ENCODE measurements around the gene GCNT1.

The GCNT1 gene

GRCh38 chr9:76539180-76539579 lies 80.2 kb downstream of the GCNT1 start:
- H3K36me3 ChIP-seq (ENCODE audit: control insufficient read depth, insufficient read depth, low read length) = no peaks in the 10 kb centered on the region
- H3K27me3 ChIP-seq (ENCODE audit: control insufficient read depth, insufficient read depth, low read length) = no peaks in the 10 kb centered on the region
- no peak overlapping the region for H3K4me3 ChIP-seq (ENCODE audit: low read depth, low read length)
- H3K4me1 ChIP-seq (ENCODE audit: control insufficient read depth, insufficient read depth, low read length) = no peaks in the 10 kb centered on the region
- H3K9me3 ChIP-seq (ENCODE audit: control insufficient read depth, insufficient read depth, low read depth, low read length) = no peaks in the 10 kb centered on the region
- H3K9ac ChIP-seq (ENCODE audit: low read length) = no peak overlapping the region
- no peak overlapping the region for H3K27ac ChIP-seq (ENCODE audit: low read depth, low read length)

GRCh38 chr9:76542360-76542759 lies 83.4 kb downstream of the GCNT1 start:
- no peak overlapping the region for H3K9ac ChIP-seq (ENCODE audit: low read length)
- H3K36me3 ChIP-seq (ENCODE audit: control insufficient read depth, insufficient read depth, low read length) = no peaks in the 10 kb centered on the region
- no peaks in the 10 kb centered on the region for H3K27me3 ChIP-seq (ENCODE audit: control insufficient read depth, insufficient read depth, low read length)
- no peaks in the 10 kb centered on the region for H3K9me3 ChIP-seq (ENCODE audit: control insufficient read depth, insufficient read depth, low read depth, low read length)
- H3K27ac ChIP-seq (ENCODE audit: low read depth, low read length) = no peak overlapping the region
- H3K4me1 ChIP-seq (ENCODE audit: control insufficient read depth, insufficient read depth, low read length) = 0 out of 2 replicates have a peak, but pooled peaks cover 3% of the 10 kb centered on the region
- H3K4me3 ChIP-seq (ENCODE audit: low read depth, low read length) = no peak overlapping the region

- Histone ChIP-seq H3K27ac (ENCODE audit: low read depth, low read length) (no peak overlapping the region), H3K9ac (ENCODE audit: low read length) (no peak overlapping the region), H3K9me3 (ENCODE audit: control insufficient read depth, insufficient read depth, low read depth, low read length) (no peaks in the 10 kb centered on the region), H3K4me1 (ENCODE audit: control insufficient read depth, insufficient read depth, low read length) (0 out of 2 replicates have a peak, but pooled peaks cover 3% of the 10 kb centered on the region), H3K4me3 (ENCODE audit: low read depth, low read length) (no peak overlapping the region), H3K36me3 (ENCODE audit: control insufficient read depth, insufficient read depth, low read length) (no peaks in the 10 kb centered on the region), H3K27me3 (ENCODE audit: control insufficient read depth, insufficient read depth, low read length) (no peaks in the 10 kb centered on the region)
Measured at GRCh38 chr9:76545191-76545590, 86.2 kb downstream of the GCNT1 start.

GRCh38 chr9:76552181-76552580 lies 93.2 kb downstream of the GCNT1 start:
- Histone ChIP-seq H3K27me3 (ENCODE audit: control insufficient read depth, insufficient read depth, low read length) (no peaks in the 10 kb centered on the region), H3K4me1 (ENCODE audit: control insufficient read depth, insufficient read depth, low read length) (peaks cover 12% of the 10 kb centered on the region), H3K36me3 (ENCODE audit: control insufficient read depth, insufficient read depth, low read length) (no peaks in the 10 kb centered on the region), H3K4me3 (ENCODE audit: low read depth, low read length) (no peak overlapping the region), H3K9me3 (ENCODE audit: control insufficient read depth, insufficient read depth, low read depth, low read length) (no peaks in the 10 kb centered on the region), H3K27ac (ENCODE audit: low read depth, low read length) (no peak overlapping the region), H3K9ac (ENCODE audit: low read length) (no peak overlapping the region)

GRCh38 chr9:76552751-76553455 lies 93.9 kb downstream of the GCNT1 start:
- no peak overlapping the region for H3K4me3 ChIP-seq (ENCODE audit: low read depth, low read length)
- H3K4me1 ChIP-seq (ENCODE audit: control insufficient read depth, insufficient read depth, low read length) = peaks cover 12% of the 10 kb centered on the region
- no peaks in the 10 kb centered on the region for H3K36me3 ChIP-seq (ENCODE audit: control insufficient read depth, insufficient read depth, low read length)
- no peaks in the 10 kb centered on the region for H3K27me3 ChIP-seq (ENCODE audit: control insufficient read depth, insufficient read depth, low read length)
- no peak overlapping the region for H3K9ac ChIP-seq (ENCODE audit: low read length)
- H3K27ac ChIP-seq (ENCODE audit: low read depth, low read length) = no peak overlapping the region
- no peaks in the 10 kb centered on the region for H3K9me3 ChIP-seq (ENCODE audit: control insufficient read depth, insufficient read depth, low read depth, low read length)

GRCh38 chr9:76553680-76554079 lies 94.7 kb downstream of the GCNT1 start:
- Histone ChIP-seq H3K4me3 (ENCODE audit: low read depth, low read length) (no peak overlapping the region), H3K27me3 (ENCODE audit: control insufficient read depth, insufficient read depth, low read length) (no peaks in the 10 kb centered on the region), H3K27ac (ENCODE audit: low read depth, low read length) (no peak overlapping the region), H3K36me3 (ENCODE audit: control insufficient read depth, insufficient read depth, low read length) (no peaks in the 10 kb centered on the region), H3K4me1 (ENCODE audit: control insufficient read depth, insufficient read depth, low read length) (peaks cover 12% of the 10 kb centered on the region), H3K9ac (ENCODE audit: low read length) (no peak overlapping the region), H3K9me3 (ENCODE audit: control insufficient read depth, insufficient read depth, low read depth, low read length) (peaks cover 6% of the 10 kb centered on the region; the same call in 1 of the 2 replicates)
